Testis (tissue), 3 donors: Measurements from ENCODE around the gene TNIP3. TPM values are rescaled to one million over a fixed set of nuclear protein-coding genes. Genes with fewer than 3 reads are reported as not detected.

Experiments
- DNase-seq: peaks from one replicate; pipeline ENCODE4 v3.0.0-alpha.2; 2019
- H3K27ac ChIP-seq, 2 donors: fragments of 200-600 bp; sonication (generic); one replicate each; pipeline ENCODE4 v1.5.1; 2019
- H3K27me3 ChIP-seq: fragments of 200-600 bp; sonication (generic); one replicate; pipeline ENCODE4 v1.5.1; 2019
- H3K36me3 ChIP-seq: fragments of 200-600 bp; sonication (generic); one replicate; pipeline ENCODE4 v1.5.1; 2017; ENCODE audit warnings: low read depth; ENCODE audit errors: missing control alignments
- H3K4me1 ChIP-seq: fragments of 200-600 bp; sonication (generic); one replicate; pipeline ENCODE4 v1.5.1; 2019
- H3K4me3 ChIP-seq, 2 donors: fragments of 200-600 bp; sonication (generic); one replicate each; pipeline ENCODE4 v1.5.1; 2017 to 2019
- H3K9me3 ChIP-seq: fragments of 200-600 bp; sonication (generic); one replicate; pipeline ENCODE4 v1.5.1; 2017
- CTCF ChIP-seq, 3 experiments: fragments of 450-650 bp in 2 of 3; fragments of 200-600 bp in 1 of 3; sonication (generic) in 1 of 3; IDR thresholded peaks; one replicate each; pipeline ENCODE4 v1.5.1; 2016 to 2019; ENCODE audit warnings: antibody characterized with exemption in 3 of 3, mild to moderate bottlenecking in 2 of 3, moderate library complexity in 1 of 3
- POLR2A ChIP-seq: fragments of 450-650 bp; IDR thresholded peaks from one replicate; pipeline ENCODE4 v1.6.1; 2017; ENCODE audit warnings: antibody characterized with exemption, mild to moderate bottlenecking, moderate library complexity
- WGBS, 2 donors: methylation state at CpG; one replicate each; pipeline ENCODE4 v1.1.5; 2018; 5-methylcytosine and 5-hydroxymethylcytosine counted together
- intact Hi-C: fragments of 100-400 bp; cut with DNase I; formaldehyde crosslinking; loops from one replicate; pipeline ENCODE4 v1.15.1; 2023; ENCODE audit warnings: low total_unique reads
- polyA plus RNA-seq: library from polyadenylated mRNA; stranded (reverse); fragments of 350-450 nt; fragmentation: Illumina TruSeq; extraction: RNeasy Lipid Tissue Mini Kit (QIAGEN cat#74804); gene quantifications from one replicate; pipeline ENCODE4 v1.2.3, GENCODE V29; 2014; ENCODE audit warnings: low read depth, low replicate concordance; ENCODE audit not compliant: insufficient read depth
- total RNA-seq, 2 donors: library from RNA; depleted of rRNA; stranded (reverse); fragments of >200 nt; gene quantifications; one replicate each; pipeline ENCODE4 v1.2.3, GENCODE V29; 2016

TNIP3 gene
- total and polyA plus RNA-seq, 3 donors from 2014 or later: 0.43 to 1.1 (median 0.80) TPM

GRCh38 chr4:121143131-121143530 lies 21.0 kb downstream of the TNIP3 start:
- no peaks in the 10 kb centered on the region for H3K9me3 ChIP-seq
- TF ChIP-seq POLR2A (no peak), CTCF (IDR thresholded peaks at IDR 0.05) (no peak)
- no peak overlapping the region for H3K27ac ChIP-seq
- no peaks in the 10 kb centered on the region for H3K27me3 ChIP-seq
- no peaks in the 10 kb centered on the region for H3K4me1 ChIP-seq
- intact Hi-C loops: no loop called here
- no peaks in the 10 kb centered on the region for H3K36me3 ChIP-seq
- H3K4me3 ChIP-seq: no peak overlapping the region
- DNase-seq: no peak

GRCh38 chr4:121140716-121141460 lies 23.2 kb downstream of the TNIP3 start:
- H3K27me3 ChIP-seq: no peaks in the 10 kb centered on the region
- TF ChIP-seq POLR2A: no peak
- TF ChIP-seq CTCF (IDR thresholded peaks at IDR 0.05): no peak
- 79 to 94% methylated on average over 5 of the region's 5 CpGs for WGBS, 2 donors
- DNase-seq: no peak
- H3K36me3 ChIP-seq: no peaks in the 10 kb centered on the region
- no peaks in the 10 kb centered on the region for H3K9me3 ChIP-seq
- no peaks in the 10 kb centered on the region for H3K4me1 ChIP-seq
- intact Hi-C loops: no loop called here
- H3K27ac ChIP-seq: no peak overlapping the region
- H3K4me3 ChIP-seq: no peak overlapping the region

- no peak for DNase-seq
- Histone ChIP-seq H3K27me3 (no peaks in the 10 kb centered on the region), H3K4me1 (no peaks in the 10 kb centered on the region), H3K9me3 (no peaks in the 10 kb centered on the region), H3K4me3 (no peak overlapping the region), H3K36me3 (no peaks in the 10 kb centered on the region), H3K27ac (no peak overlapping the region)
- WGBS, 2 donors: 82 to 86% methylated on average over 7 of the region's 7 CpGs
- intact Hi-C loops: no loop called here
- TF ChIP-seq CTCF (IDR thresholded peaks at IDR 0.05) (no peak), POLR2A (no peak)
Measured at GRCh38 chr4:121139533-121140222, 24.4 kb downstream of the TNIP3 start.

GRCh38 chr4:121138039-121138825 lies 25.9 kb downstream of the TNIP3 start:
- Histone ChIP-seq H3K4me1 (no peaks in the 10 kb centered on the region), H3K9me3 (no peaks in the 10 kb centered on the region), H3K4me3 (no peak overlapping the region), H3K27ac (no peak overlapping the region), H3K36me3 (no peaks in the 10 kb centered on the region), H3K27me3 (no peaks in the 10 kb centered on the region)
- no peak for DNase-seq
- TF ChIP-seq POLR2A: no peak
- intact Hi-C loops: no loop called here
- WGBS, 2 donors: 89% methylated on average over 5 of the region's 5 CpGs

GRCh38 chr4:121130326-121130660 lies 33.8 kb downstream of the TNIP3 start:
- H3K9me3 ChIP-seq: no peaks in the 10 kb centered on the region
- intact Hi-C loops: no loop called here
- 75 to 80% methylated on average over 4 of the region's 4 CpGs for WGBS, 2 donors
- DNase-seq: no peak
- H3K27me3 ChIP-seq: no peaks in the 10 kb centered on the region
- no peak overlapping the region for H3K4me3 ChIP-seq
- no peaks in the 10 kb centered on the region for H3K4me1 ChIP-seq
- no peaks in the 10 kb centered on the region for H3K36me3 ChIP-seq
- TF ChIP-seq CTCF (IDR thresholded peaks at IDR 0.05): no peak
- TF ChIP-seq POLR2A: no peak
- no peak overlapping the region for H3K27ac ChIP-seq
